Measurements from ENCODE around the gene DNAJC6.
"Not testable (repeated sequence)": the region's sequence is repeated elsewhere in the genome, so short reads cannot be mapped to it uniquely, and the experiment has no call there.

The DNAJC6 gene

DNA sequence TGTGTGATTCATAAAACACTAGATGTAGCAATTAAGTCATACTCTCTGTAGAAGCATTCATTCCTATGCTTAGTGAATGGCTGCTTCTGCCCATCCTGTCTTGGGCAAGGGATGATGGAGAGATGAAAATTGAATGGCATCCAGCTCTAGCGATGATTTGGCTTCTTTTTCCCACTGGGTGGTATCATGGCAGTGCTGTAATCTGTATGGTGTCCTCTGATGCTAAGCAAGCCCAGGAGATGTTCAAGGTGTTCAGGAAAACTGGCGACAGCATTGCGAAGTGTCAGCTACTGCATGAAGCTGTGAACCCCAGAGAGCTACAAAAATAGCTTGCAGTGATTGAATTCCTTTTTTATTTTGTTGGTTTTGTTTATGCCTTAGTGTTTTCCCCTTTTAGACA, 62.2 kb downstream of the DNAJC6 start:
- DNase-seq (ENCODE audit: insufficient read length, low spot score) (no peak), FAIRE-seq (no peak)
- TF ChIP-seq, protein P1, sequence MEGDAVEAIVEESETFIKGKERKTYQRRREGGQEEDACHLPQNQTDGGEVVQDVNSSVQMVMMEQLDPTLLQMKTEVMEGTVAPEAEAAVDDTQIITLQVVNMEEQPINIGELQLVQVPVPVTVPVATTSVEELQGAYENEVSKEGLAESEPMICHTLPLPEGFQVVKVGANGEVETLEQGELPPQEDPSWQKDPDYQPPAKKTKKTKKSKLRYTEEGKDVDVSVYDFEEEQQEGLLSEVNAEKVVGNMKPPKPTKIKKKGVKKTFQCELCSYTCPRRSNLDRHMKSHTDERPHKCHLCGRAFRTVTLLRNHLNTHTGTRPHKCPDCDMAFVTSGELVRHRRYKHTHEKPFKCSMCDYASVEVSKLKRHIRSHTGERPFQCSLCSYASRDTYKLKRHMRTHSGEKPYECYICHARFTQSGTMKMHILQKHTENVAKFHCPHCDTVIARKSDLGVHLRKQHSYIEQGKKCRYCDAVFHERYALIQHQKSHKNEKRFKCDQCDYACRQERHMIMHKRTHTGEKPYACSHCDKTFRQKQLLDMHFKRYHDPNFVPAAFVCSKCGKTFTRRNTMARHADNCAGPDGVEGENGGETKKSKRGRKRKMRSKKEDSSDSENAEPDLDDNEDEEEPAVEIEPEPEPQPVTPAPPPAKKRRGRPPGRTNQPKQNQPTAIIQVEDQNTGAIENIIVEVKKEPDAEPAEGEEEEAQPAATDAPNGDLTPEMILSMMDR (IDR thresholded peaks at IDR 0.05; ENCODE audit: insufficient read depth, missing control alignments): no peak

DNA sequence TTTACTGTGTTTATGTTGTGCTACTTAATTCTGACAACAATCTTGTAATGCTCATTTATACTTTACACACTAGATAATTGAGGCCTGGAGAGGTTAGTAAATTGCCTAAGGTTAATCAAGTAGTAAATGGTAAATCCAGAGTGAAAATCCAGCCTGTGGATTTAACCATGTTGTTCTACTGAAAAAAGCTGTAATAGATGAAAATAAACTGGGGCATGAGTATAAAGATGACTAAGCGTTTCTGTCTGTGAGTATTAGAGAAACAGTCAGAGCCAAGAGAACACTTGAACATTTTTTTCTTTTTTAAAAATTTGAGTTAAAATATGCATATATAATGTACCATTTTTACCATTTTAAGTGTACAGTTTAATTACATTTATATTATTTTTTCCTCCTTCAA, 63.2 kb downstream of the DNAJC6 start:
- DNase-seq (ENCODE audit: insufficient read length, low spot score) (no peak), FAIRE-seq (peak; percentile 85)
- TF ChIP-seq, protein P1 (IDR thresholded peaks at IDR 0.05; ENCODE audit: insufficient read depth, missing control alignments): no peak

DNA sequence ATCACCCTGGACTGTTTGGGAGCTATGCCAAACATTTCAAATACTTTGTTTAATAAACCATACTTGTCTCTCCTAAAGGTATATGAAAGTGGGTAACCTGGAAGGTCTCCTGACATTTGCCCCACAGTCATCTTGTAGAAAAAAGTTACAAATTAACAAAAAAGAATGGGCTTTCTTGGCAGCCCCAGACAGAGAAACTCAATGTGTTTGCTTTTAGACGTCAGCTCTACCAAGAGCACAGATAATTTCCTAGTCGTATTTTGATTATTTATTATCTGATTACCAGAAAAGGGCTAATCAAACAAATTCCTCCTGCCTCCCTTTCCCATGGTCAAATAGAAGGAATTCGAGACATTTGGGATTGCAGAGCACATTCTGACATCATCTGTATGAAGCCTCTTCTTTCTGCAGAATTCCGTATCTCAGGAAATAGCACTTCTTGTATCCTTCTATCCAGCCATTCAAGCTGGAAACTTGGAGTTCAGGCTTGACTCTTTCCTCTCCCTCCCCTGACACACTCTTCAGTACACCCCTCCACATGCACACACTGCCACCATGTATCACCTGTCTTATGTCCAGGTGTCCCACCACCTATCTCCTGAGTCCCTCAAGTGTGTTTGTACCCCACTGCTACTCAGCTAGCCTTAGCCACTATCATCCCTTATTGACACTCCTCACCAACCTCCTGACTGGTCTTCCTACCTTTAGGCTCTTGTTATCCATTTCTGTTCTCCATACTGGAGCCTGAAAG, 68.3 kb downstream of the DNAJC6 start:
- no peak for DNase-seq (ENCODE audit: insufficient read length, low spot score)
- TF ChIP-seq, protein P1 (IDR thresholded peaks at IDR 0.05; ENCODE audit: insufficient read depth, missing control alignments): no peak
- no peak for FAIRE-seq

DNA sequence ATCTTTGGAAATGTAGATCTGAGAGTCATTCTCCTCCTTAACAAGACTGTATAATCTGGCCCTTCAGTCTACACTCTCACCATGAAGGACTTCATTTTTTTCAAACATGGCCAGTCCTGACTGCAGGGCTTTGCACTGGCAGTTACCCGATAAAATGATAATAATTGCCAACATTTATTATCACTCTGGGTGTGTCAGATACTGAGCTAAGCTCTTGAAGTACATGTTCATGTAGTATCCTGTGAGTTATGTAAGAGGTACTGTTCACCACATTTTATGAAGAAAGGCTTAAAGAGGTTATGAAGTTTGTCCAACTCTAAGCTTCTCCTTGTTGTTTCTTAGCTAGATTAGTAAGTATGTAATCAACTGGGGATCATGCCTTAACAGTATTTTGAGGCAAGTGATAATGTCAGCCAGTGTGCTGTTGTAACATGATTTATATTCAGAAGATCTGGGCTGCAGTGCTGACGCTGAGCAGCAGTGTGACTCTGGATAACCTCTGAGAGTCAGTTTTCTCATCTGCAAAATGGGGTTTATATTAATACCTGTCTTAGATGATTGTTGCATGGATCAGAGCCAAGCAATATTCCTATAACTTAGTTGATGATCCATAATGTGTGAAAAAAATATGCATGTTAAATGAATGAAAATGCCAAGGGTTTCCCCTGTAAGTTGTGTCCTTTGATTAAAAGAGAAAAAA, 69.1 kb downstream of the DNAJC6 start:
- FAIRE-seq: no peak
- TF ChIP-seq, protein P1 (IDR thresholded peaks at IDR 0.05; ENCODE audit: insufficient read depth, missing control alignments): no peak
- no peak for DNase-seq (ENCODE audit: insufficient read length, low spot score)

DNA sequence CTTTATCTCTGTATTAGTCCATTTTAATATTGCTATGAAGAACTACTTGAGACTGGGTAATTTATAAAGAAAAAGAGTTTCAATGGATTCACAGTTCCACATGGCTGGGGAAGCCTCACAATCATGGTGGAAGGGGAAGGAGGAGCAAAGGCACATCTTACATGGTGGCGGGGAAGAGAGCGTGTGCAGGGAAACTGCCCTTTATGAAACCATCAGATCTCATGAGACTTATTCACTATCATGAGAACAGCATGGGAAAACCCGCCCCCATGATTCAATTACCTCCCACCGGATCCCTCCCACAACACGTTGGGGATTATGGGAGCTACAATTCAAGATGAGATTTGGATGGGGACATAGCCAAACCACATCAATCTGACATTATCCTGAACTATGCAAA, 75.1 kb downstream of the DNAJC6 start:
- FAIRE-seq; DNase-seq (ENCODE audit: insufficient read length, low spot score): not testable (repeated sequence)

DNA sequence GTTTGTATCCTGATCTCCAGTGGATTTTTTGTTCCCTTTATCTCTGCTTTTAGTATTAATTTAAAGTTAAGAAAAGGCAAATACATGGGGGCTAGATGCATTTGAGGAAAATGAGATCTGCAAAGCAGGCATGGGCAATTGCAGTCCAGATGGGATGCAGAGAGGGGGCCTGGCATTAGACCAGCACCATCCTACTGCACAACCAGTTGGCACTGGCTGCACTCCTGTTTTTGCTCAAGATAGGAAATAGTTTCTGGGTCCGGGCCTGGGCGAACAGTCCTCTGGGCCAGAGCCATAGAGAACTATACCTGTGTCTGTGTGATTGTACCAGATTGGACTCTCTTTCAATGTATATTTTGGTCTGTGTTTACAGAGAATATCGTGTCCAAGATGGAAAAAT, 77.1 kb downstream of the DNAJC6 start:
- FAIRE-seq (no peak), DNase-seq (ENCODE audit: insufficient read length, low spot score) (no peak)
- TF ChIP-seq, protein P1 (IDR thresholded peaks at IDR 0.05; ENCODE audit: insufficient read depth, missing control alignments): no peak

DNA sequence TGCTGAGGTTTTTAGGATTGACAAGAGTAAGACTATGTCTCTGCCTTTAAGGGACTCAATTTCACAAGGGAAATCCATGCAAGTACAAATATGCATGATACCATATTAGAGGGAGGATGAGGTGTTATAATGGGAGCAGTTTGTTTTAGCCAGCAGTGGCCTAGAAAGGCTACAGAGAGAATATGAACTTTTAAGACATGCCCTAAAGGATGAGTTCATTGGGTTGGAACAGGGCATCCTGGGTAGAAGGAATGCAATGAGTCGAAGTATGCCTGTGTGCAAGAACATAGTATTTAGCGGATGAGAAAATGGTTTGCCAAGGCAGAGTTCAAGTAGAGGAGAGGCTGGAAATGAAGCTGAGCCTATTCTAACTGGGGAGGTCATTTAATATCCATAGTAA, 78.5 kb downstream of the DNAJC6 start:
- TF ChIP-seq, protein P1 (IDR thresholded peaks at IDR 0.05; ENCODE audit: insufficient read depth, missing control alignments): no peak
- DNase-seq (ENCODE audit: insufficient read length, low spot score) (no peak), FAIRE-seq (no peak)
